K562 (cell line): ENCODE results near the gene PFDN2. TPM values are rescaled to one million over a fixed set of nuclear protein-coding genes. Genes with fewer than 3 reads are reported as not detected.

Source experiments
- CBX1 ChIP-seq: sonication (generic); IDR thresholded peaks from 2 replicates; pipeline ENCODE4 v1.6.1; 2016; ENCODE audit warnings: antibody characterized with exemption, low read depth, mild to moderate bottlenecking
- FIP1L1 ChIP-seq: fragments of 200-400 bp; formaldehyde crosslinking; IDR thresholded peaks from 2 replicates; pipeline ENCODE4 v1.6.1; 2018; ENCODE audit warnings: mild to moderate bottlenecking, low read depth, low read length; ENCODE audit not compliant: poor library complexity, severe bottlenecking
- HDGF ChIP-seq: fragments of 450-650 bp; IDR thresholded peaks from 2 replicates; pipeline ENCODE4 v1.6.1; 2016
- MEF2A ChIP-seq: IDR thresholded peaks from 2 replicates; pipeline ENCODE4 v1.6.1; 2011; ENCODE audit warnings: low read depth, mild to moderate bottlenecking, low read length, moderate library complexity; ENCODE audit not compliant: control insufficient read depth
- ZNF384 ChIP-seq: IDR thresholded peaks from 2 replicates; pipeline ENCODE4 v1.6.1; 2012; ENCODE audit warnings: low read depth, low read length, improper control_type of control experiment
- polyA plus RNA-seq, 8 experiments: library from polyadenylated mRNA; depleted of rRNA in 4 of 8; stranded (reverse) in 5 of 8; unstranded in 3 of 8; fragments of >200 nt; fragmentation: Nextera tagmentation in 2 of 8; fragmentation: Illumina TruSeq in 1 of 8; extraction: Ambion mirVana in 2 of 8; extraction: Trizol in 1 of 8; gene quantifications; 2 replicates each; pipeline versions ENCODE4 v1.2.1 to v1.2.3, GENCODE V29; 2011 to 2014; ENCODE audit warnings: inconsistent platforms in 1 of 8, missing spikeins in 1 of 8
- total RNA-seq, 7 experiments: library from RNA; depleted of rRNA in 6 of 7; stranded (reverse); fragments of >200 nt in 6 of 7; fragmentation: Illumina TruSeq in 2 of 7; extraction: Trizol in 2 of 7; gene quantifications; 2 replicates each; pipeline versions ENCODE4 v1.2.1 to v1.2.3, GENCODE V29; 2011 to 2021; ENCODE audit warnings: low replicate concordance in 1 of 7
- TF ChIP-seq, protein P1 (sequence below), 2 experiments: fragments of 450-650 bp; IDR thresholded peaks; 2 replicates each; pipeline ENCODE4 v1.6.1; 2016; ENCODE audit warnings: mild to moderate bottlenecking in 2 of 2, borderline replicate concordance in 1 of 2, low read depth in 1 of 2, moderate library complexity in 1 of 2
- TF ChIP-seq, protein P2 (sequence below): fragments of 200-600 bp; sonication (generic); IDR thresholded peaks from one replicate; pipeline ENCODE4 v1.6.1; 2012; ENCODE audit warnings: mild to moderate bottlenecking, low read depth, low read length, inconsistent platforms

PFDN2 gene
- total and polyA plus RNA-seq, 9 of the 15 experiments (the other 6 are each of a cell fraction or from before 2014, with no cell fraction given), result 50.2 to 361 (median 144) TPM

DNA sequence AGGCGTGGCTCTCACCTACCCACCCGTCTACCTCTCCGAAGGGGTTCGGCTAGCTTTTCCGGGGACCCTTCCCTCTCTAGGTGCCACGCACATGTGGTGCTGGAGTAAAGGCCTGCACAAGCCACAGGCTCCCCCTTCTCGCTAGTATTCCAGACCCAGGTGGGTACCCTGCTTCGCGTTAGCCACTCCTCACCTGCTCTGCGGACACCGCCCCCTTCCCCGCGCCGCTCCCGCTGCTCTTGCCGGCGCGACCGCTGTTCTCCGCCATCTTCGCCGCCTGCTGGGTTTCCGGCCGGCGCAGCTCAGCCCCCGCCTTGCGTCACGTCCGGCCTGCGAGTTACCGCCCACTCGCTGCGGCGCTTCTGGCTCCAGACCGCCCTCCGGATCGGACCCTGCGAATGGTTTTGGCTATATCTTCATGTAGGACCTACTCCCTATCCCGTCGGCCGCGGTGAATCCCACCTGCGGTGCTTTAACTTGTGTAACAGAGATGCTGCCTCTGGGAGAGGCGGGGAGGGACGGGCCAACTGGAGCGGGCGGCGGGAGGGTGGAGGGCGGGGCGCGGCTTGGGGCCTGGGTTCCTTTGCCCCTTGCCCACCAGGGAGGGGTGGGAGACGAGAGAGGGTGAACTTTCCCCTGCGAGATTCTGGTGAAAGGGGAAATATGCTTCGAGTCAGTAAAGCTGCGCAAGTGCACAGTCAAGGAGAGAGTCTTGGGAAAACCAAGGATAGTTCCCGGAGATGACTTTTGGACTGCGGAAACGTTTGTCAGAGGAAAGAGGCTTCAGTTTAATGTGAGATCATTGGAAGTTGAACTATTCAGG, at the start of gene PFDN2, which contains the start of gene NIT1 (continued):
- TF ChIP-seq, protein P1, sequence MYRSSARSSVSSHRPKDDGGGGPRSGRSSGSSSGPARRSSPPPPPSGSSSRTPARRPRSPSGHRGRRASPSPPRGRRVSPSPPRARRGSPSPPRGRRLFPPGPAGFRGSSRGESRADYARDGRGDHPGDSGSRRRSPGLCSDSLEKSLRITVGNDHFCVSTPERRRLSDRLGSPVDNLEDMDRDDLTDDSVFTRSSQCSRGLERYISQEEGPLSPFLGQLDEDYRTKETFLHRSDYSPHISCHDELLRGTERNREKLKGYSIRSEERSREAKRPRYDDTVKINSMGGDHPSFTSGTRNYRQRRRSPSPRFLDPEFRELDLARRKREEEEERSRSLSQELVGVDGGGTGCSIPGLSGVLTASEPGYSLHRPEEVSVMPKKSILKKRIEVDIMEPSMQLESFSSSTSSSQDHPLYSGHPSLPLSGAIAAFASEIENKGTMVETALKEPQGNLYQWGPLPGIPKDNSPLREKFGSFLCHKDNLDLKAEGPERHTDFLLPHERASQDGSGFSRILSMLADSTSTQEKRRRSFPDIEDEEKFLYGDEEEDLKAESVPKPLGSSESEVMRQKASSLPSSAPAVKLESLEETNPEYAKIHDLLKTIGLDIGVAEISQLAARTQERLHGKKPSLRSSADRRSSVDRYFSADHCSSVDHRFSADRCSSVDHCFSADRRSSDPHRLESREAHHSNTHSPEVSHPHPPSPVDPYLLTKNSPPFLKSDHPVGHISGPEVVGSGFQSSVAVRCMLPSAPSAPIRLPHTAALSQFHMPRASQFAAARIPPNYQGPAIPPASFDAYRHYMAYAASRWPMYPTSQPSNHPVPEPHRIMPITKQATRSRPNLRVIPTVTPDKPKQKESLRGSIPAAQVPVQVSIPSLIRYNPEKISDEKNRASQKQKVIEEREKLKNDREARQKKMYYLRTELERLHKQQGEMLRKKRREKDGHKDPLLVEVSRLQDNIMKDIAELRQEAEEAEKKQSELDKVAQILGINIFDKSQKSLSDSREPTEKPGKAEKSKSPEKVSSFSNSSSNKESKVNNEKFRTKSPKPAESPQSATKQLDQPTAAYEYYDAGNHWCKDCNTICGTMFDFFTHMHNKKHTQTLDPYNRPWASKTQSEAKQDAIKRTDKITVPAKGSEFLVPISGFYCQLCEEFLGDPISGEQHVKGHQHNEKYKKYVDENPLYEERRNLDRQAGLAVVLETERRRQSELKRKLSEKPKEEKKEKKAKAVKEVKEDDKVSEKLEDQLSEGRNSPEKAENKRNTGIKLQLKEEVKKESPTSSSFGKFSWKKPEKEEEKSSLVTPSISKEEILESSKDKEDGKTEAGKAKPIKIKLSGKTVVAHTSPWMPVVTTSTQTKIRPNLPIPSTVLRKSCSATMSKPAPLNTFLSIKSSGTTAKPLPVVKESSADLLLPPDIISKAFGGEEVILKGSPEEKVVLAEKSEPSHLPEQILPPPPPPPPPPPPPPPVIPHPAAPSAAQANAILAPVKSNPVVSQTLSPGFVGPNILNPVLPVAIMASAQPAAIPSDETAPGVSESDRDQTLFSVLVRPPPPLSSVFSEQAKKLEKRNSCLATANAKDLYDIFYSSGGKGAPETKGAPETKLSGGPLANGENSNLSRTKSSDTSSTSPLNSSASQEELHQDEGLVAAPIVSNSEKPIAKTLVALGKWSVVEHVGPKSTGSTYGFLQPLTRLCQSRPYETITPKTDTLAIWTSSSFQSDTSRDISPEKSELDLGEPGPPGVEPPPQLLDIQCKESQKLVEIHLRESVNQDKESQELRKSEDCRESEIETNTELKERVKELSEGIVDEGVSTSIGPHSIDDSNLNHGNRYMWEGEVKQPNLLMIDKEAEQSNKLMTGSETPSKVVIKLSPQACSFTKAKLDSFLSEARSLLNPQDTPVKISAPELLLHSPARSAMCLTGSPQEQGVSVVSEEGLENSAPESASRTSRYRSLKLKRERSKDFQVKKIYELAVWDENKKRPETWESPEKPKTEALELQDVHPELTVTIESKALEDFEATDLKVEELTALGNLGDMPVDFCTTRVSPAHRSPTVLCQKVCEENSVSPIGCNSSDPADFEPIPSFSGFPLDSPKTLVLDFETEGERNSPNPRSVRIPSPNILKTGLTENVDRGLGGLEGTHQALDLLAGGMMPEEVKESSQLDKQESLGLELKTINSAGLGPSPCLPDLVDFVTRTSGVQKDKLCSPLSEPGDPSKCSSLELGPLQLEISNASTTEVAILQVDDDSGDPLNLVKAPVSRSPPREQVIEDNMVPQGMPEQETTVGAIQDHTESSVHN (IDR thresholded peaks at IDR 0.05; ENCODE audit: borderline replicate concordance in 1 of 2, low read depth in 1 of 2), result no peak
- TF ChIP-seq CBX1 (no peak), HDGF (no peak), FIP1L1 (no peak), ZNF384 (no peak), MEF2A (no peak)
- TF ChIP-seq, protein P2, sequence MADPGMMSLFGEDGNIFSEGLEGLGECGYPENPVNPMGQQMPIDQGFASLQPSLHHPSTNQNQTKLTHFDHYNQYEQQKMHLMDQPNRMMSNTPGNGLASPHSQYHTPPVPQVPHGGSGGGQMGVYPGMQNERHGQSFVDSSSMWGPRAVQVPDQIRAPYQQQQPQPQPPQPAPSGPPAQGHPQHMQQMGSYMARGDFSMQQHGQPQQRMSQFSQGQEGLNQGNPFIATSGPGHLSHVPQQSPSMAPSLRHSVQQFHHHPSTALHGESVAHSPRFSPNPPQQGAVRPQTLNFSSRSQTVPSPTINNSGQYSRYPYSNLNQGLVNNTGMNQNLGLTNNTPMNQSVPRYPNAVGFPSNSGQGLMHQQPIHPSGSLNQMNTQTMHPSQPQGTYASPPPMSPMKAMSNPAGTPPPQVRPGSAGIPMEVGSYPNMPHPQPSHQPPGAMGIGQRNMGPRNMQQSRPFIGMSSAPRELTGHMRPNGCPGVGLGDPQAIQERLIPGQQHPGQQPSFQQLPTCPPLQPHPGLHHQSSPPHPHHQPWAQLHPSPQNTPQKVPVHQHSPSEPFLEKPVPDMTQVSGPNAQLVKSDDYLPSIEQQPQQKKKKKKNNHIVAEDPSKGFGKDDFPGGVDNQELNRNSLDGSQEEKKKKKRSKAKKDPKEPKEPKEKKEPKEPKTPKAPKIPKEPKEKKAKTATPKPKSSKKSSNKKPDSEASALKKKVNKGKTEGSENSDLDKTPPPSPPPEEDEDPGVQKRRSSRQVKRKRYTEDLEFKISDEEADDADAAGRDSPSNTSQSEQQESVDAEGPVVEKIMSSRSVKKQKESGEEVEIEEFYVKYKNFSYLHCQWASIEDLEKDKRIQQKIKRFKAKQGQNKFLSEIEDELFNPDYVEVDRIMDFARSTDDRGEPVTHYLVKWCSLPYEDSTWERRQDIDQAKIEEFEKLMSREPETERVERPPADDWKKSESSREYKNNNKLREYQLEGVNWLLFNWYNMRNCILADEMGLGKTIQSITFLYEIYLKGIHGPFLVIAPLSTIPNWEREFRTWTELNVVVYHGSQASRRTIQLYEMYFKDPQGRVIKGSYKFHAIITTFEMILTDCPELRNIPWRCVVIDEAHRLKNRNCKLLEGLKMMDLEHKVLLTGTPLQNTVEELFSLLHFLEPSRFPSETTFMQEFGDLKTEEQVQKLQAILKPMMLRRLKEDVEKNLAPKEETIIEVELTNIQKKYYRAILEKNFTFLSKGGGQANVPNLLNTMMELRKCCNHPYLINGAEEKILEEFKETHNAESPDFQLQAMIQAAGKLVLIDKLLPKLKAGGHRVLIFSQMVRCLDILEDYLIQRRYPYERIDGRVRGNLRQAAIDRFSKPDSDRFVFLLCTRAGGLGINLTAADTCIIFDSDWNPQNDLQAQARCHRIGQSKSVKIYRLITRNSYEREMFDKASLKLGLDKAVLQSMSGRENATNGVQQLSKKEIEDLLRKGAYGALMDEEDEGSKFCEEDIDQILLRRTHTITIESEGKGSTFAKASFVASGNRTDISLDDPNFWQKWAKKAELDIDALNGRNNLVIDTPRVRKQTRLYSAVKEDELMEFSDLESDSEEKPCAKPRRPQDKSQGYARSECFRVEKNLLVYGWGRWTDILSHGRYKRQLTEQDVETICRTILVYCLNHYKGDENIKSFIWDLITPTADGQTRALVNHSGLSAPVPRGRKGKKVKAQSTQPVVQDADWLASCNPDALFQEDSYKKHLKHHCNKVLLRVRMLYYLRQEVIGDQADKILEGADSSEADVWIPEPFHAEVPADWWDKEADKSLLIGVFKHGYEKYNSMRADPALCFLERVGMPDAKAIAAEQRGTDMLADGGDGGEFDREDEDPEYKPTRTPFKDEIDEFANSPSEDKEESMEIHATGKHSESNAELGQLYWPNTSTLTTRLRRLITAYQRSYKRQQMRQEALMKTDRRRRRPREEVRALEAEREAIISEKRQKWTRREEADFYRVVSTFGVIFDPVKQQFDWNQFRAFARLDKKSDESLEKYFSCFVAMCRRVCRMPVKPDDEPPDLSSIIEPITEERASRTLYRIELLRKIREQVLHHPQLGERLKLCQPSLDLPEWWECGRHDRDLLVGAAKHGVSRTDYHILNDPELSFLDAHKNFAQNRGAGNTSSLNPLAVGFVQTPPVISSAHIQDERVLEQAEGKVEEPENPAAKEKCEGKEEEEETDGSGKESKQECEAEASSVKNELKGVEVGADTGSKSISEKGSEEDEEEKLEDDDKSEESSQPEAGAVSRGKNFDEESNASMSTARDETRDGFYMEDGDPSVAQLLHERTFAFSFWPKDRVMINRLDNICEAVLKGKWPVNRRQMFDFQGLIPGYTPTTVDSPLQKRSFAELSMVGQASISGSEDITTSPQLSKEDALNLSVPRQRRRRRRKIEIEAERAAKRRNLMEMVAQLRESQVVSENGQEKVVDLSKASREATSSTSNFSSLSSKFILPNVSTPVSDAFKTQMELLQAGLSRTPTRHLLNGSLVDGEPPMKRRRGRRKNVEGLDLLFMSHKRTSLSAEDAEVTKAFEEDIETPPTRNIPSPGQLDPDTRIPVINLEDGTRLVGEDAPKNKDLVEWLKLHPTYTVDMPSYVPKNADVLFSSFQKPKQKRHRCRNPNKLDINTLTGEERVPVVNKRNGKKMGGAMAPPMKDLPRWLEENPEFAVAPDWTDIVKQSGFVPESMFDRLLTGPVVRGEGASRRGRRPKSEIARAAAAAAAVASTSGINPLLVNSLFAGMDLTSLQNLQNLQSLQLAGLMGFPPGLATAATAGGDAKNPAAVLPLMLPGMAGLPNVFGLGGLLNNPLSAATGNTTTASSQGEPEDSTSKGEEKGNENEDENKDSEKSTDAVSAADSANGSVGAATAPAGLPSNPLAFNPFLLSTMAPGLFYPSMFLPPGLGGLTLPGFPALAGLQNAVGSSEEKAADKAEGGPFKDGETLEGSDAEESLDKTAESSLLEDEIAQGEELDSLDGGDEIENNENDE, result no peak
